Measurements from ENCODE around the gene RPL26. TPM values are rescaled to one million over a fixed set of nuclear protein-coding genes. Genes with fewer than 3 reads are reported as not detected.

RPL26 gene
- total and polyA plus RNA-seq, 3 experiments from 2014 or later: 1,507 to 2,522 (median 2,453) TPM

GRCh38 chr17:8392674-8393469 is 9.9 kb upstream of the RPL26 start:
- H3K36me3 Mint-ChIP-seq: no peaks in the 10 kb centered on the region
- ChIA-PET CTCF (interaction anchor here (1.1 to 4.8 kb wide), 3 partner anchors 9 to 44 kb away, joined by 3 to 21 read pairs (median 16); no protein-coding TSS in a partner anchor), POLR2A (interaction anchor here (0.9 kb wide), 1 partner anchor 9 kb away, joined by 3 read pairs; no protein-coding TSS in a partner anchor)
- H3K4me3 Mint-ChIP-seq: peak overlapping the region in 2 of 7 donors; percentile 64 to 83
- DNase-seq: no peak
- Histone ChIP-seq H3K9me3 (ENCODE audit: low read length) (no peaks in the 10 kb centered on the region), H3K36me3 (ENCODE audit: insufficient read depth, low read length) (no peaks in the 10 kb centered on the region), H3K4me3 (ENCODE audit: low read length) (no peak overlapping the region), H3K27ac (ENCODE audit: low read depth, low read length) (peak overlapping the region; percentile 13), H3K27me3 (ENCODE audit: insufficient read depth, low read length, poor library complexity, severe bottlenecking) (peaks cover 3% of the 10 kb centered on the region), H3K4me1 (ENCODE audit: insufficient read depth, low read length) (peaks cover 19% of the 10 kb centered on the region)
- peaks cover 2 to 8% of the 10 kb centered on the region in 2 donors for H3K27me3 Mint-ChIP-seq
- peak overlapping the region in 7 of 8 donors; percentile 71 to 100 (median 94) for H3K27ac Mint-ChIP-seq
- peaks cover 22 to 35% (median 27%) of the 10 kb centered on the region in 3 donors for H3K4me1 Mint-ChIP-seq
- H3K9me3 Mint-ChIP-seq: no peaks in the 10 kb centered on the region

GRCh38 chr17:8392274-8392673 is 9.3 kb upstream of the RPL26 start:
- Mint-ChIP-seq H3K9me3 (no peaks in the 10 kb centered on the region), H3K4me1 (peaks cover 27 to 41% (median 33%) of the 10 kb centered on the region in 3 donors), H3K36me3 (no peaks in the 10 kb centered on the region), H3K27ac (peak overlapping the region in 1 of 8 donors; percentile 29), H3K4me3 (no peak overlapping the region), H3K27me3 (peaks cover 2 to 4% of the 10 kb centered on the region in 2 donors)
- Histone ChIP-seq H3K9me3 (ENCODE audit: low read length) (no peaks in the 10 kb centered on the region), H3K27me3 (ENCODE audit: insufficient read depth, low read length, poor library complexity, severe bottlenecking) (no peaks in the 10 kb centered on the region), H3K36me3 (ENCODE audit: insufficient read depth, low read length) (no peaks in the 10 kb centered on the region), H3K4me1 (ENCODE audit: insufficient read depth, low read length) (peaks cover 24% of the 10 kb centered on the region), H3K4me3 (ENCODE audit: low read length) (no peak overlapping the region), H3K27ac (ENCODE audit: low read depth, low read length) (no peak overlapping the region)
- CTCF ChIA-PET: interaction anchor here (4.8 kb wide), 1 partner anchor 9 kb away, joined by 21 read pairs; no protein-coding TSS in a partner anchor
- POLR2A ChIA-PET: interaction anchor here (0.9 kb wide), 1 partner anchor 9 kb away, joined by 3 read pairs; no protein-coding TSS in a partner anchor
- no peak for DNase-seq

DNA sequence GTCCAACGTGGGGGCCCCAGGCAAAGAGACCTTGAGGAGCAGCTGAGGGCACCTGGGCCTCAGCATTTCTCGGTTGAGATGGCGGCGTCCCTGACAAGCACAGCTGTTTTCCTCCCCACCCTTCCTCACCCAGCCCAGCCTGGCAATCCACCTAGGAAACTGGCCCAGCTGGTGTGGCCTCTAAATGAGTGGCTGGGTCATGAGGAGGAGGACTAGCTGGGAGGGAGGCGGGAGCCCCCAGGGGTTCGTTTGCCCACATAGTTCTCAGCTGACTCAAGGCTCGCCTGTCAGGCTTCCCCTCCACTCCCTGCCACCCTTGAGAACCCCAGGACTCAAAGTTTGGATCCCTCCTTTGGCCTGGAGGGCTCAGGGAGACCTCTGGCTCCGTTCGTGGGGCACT is 8.7 kb upstream of the RPL26 start:
- Mint-ChIP-seq H3K27ac (peak overlapping the region in 1 of 8 donors; percentile 29), H3K9me3 (no peaks in the 10 kb centered on the region), H3K4me3 (no peak overlapping the region), H3K27me3 (peaks cover 2 to 3% of the 10 kb centered on the region in 2 donors), H3K36me3 (no peaks in the 10 kb centered on the region), H3K4me1 (peaks cover 27 to 43% (median 35%) of the 10 kb centered on the region in 3 donors)
- Histone ChIP-seq H3K4me3 (ENCODE audit: low read length) (no peak overlapping the region), H3K27me3 (ENCODE audit: insufficient read depth, low read length, poor library complexity, severe bottlenecking) (no peaks in the 10 kb centered on the region), H3K36me3 (ENCODE audit: insufficient read depth, low read length) (no peaks in the 10 kb centered on the region), H3K9me3 (ENCODE audit: low read length) (no peaks in the 10 kb centered on the region), H3K4me1 (ENCODE audit: insufficient read depth, low read length) (peaks cover 24% of the 10 kb centered on the region), H3K27ac (ENCODE audit: low read depth, low read length) (no peak overlapping the region)
- DNase-seq: no peak
- ChIA-PET CTCF (interaction anchor here (1.2 to 4.8 kb wide), 2 partner anchors 8 to 19 kb away, joined by 5 to 21 read pairs; no protein-coding TSS in a partner anchor), POLR2A (no interaction called here)

- Mint-ChIP-seq H3K9me3 (no peaks in the 10 kb centered on the region), H3K36me3 (peaks cover under 1% of the 10 kb centered on the region in 3 donors), H3K27ac (peak overlapping the region; percentile 42 to 93 (median 76)), H3K27me3 (peaks cover 0 to 2% of the 10 kb centered on the region in 2 donors), H3K4me1 (peaks cover 29 to 48% (median 45%) of the 10 kb centered on the region in 3 donors), H3K4me3 (peak overlapping the region; percentile 8 to 75 (median 52))
- H3K4me3 ChIP-seq (ENCODE audit: low read length): no peak overlapping the region
- H3K27me3 ChIP-seq (ENCODE audit: insufficient read depth, low read length, poor library complexity, severe bottlenecking): no peaks in the 10 kb centered on the region
- peaks cover 26% of the 10 kb centered on the region for H3K4me1 ChIP-seq (ENCODE audit: insufficient read depth, low read length)
- no peak overlapping the region for H3K27ac ChIP-seq (ENCODE audit: low read depth, low read length)
- H3K36me3 ChIP-seq (ENCODE audit: insufficient read depth, low read length): no peaks in the 10 kb centered on the region
- peak in 4 of 5 donors; percentile 30 to 70 (median 52) for DNase-seq
- ChIA-PET CTCF (interaction anchor here (1.5 kb wide), 1 partner anchor 11 kb away, joined by 6 read pairs; the partner anchor contains the start of gene KRABD2), POLR2A (no interaction called here)
- H3K9me3 ChIP-seq (ENCODE audit: low read length): no peaks in the 10 kb centered on the region
These were observed 5.1 kb upstream of the RPL26 start for GRCh38 chr17:8387914-8388651.

DNA sequence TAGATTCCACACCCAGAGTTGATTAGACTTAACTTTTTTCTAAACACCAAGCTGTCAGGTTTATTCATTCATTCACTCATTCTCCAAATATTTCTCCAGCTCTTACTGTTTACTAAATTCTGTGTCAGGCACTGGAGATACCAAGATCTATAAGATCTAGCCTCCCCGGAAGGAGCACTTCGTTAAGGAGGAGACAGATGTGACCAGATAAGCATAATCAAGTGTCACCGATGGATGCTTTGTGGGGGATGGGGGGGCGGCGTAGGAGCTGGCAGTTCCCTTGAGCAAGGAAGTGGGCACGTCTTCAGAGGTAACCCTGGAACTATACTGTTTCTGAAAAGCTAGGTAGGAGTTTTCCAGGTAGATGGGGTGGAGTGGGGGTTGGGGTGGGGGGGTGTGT is 3.8 kb upstream of the RPL26 start:
- Mint-ChIP-seq H3K9me3 (no peaks in the 10 kb centered on the region), H3K4me3 (peak overlapping the region in 3 of 7 donors; percentile 15 to 80 (median 41)), H3K27me3 (peaks cover 0 to 2% of the 10 kb centered on the region in 2 donors), H3K27ac (peak overlapping the region in 1 of 8 donors; percentile 76), H3K4me1 (peaks cover 40 to 61% (median 57%) of the 10 kb centered on the region in 3 donors), H3K36me3 (peaks cover 2 to 13% (median 4%) of the 10 kb centered on the region in 3 donors)
- POLR2A ChIA-PET: no interaction called here
- H3K9me3 ChIP-seq (ENCODE audit: low read length): no peaks in the 10 kb centered on the region
- no peak overlapping the region for H3K27ac ChIP-seq (ENCODE audit: low read depth, low read length)
- DNase-seq: no peak
- no peaks in the 10 kb centered on the region for H3K27me3 ChIP-seq (ENCODE audit: insufficient read depth, low read length, poor library complexity, severe bottlenecking)
- no peaks in the 10 kb centered on the region for H3K36me3 ChIP-seq (ENCODE audit: insufficient read depth, low read length)
- no peak overlapping the region for H3K4me3 ChIP-seq (ENCODE audit: low read length)
- H3K4me1 ChIP-seq (ENCODE audit: insufficient read depth, low read length): peaks cover 30% of the 10 kb centered on the region
- CTCF ChIA-PET: interaction anchor here (1.4 kb wide), 1 partner anchor 10 kb away, joined by 5 read pairs; the partner anchor contains the start of gene KRABD2

- peaks cover 56 to 77% (median 77%) of the 10 kb centered on the region in 3 donors for H3K4me1 Mint-ChIP-seq
- ChIA-PET CTCF (no interaction called here), POLR2A (no interaction called here)
- peaks cover 4 to 31% (median 6%) of the 10 kb centered on the region in 3 donors for H3K36me3 Mint-ChIP-seq
- peaks cover 0 to 2% of the 10 kb centered on the region in 2 donors for H3K27me3 Mint-ChIP-seq
- Histone ChIP-seq H3K4me1 (ENCODE audit: insufficient read depth, low read length) (peaks cover 50% of the 10 kb centered on the region), H3K9me3 (ENCODE audit: low read length) (no peaks in the 10 kb centered on the region), H3K27ac (ENCODE audit: low read depth, low read length) (no peak overlapping the region), H3K27me3 (ENCODE audit: insufficient read depth, low read length, poor library complexity, severe bottlenecking) (no peaks in the 10 kb centered on the region), H3K4me3 (ENCODE audit: low read length) (no peak overlapping the region), H3K36me3 (ENCODE audit: insufficient read depth, low read length) (peaks cover 15% of the 10 kb centered on the region)
- no peaks in the 10 kb centered on the region for H3K9me3 Mint-ChIP-seq
- no peak for DNase-seq
- H3K27ac Mint-ChIP-seq: peak overlapping the region in 2 of 8 donors; percentile 85 to 90
- peak overlapping the region; percentile 6 to 99 (median 97) for H3K4me3 Mint-ChIP-seq
These were observed 1.9 kb upstream of the RPL26 start for GRCh38 chr17:8384801-8385378.

- Histone ChIP-seq H3K4me1 (ENCODE audit: insufficient read depth, low read length) (peaks cover 48% of the 10 kb centered on the region), H3K9me3 (ENCODE audit: low read length) (no peaks in the 10 kb centered on the region), H3K36me3 (ENCODE audit: insufficient read depth, low read length) (peaks cover 34% of the 10 kb centered on the region), H3K27ac (ENCODE audit: low read depth, low read length) (peak overlapping the region; percentile 75), H3K27me3 (ENCODE audit: insufficient read depth, low read length, poor library complexity, severe bottlenecking) (no peaks in the 10 kb centered on the region), H3K4me3 (ENCODE audit: low read length) (peak overlapping the region; percentile 90)
- H3K4me3 Mint-ChIP-seq: peak overlapping the region; percentile 94 to 100 (median 97)
- H3K9me3 Mint-ChIP-seq: no peaks in the 10 kb centered on the region
- POLR2A ChIA-PET: interaction anchor here (1.3 kb wide), 1 partner anchor 53 kb away, joined by 6 read pairs; the partner anchor contains the start of gene NDEL1
- CTCF ChIA-PET: interaction anchor here (0.7 to 1.9 kb wide), 5 partner anchors 12 to 553 kb away, joined by 3 to 7 read pairs (median 3); no protein-coding TSS in a partner anchor
- H3K4me1 Mint-ChIP-seq: peaks cover 55 to 75% (median 74%) of the 10 kb centered on the region in 3 donors
- no peak for DNase-seq
- H3K36me3 Mint-ChIP-seq: peaks cover 10 to 51% (median 17%) of the 10 kb centered on the region in 3 donors
- H3K27ac Mint-ChIP-seq: peak overlapping the region; percentile 90 to 99 (median 94)
- peaks cover 0 to 2% of the 10 kb centered on the region in 2 donors for H3K27me3 Mint-ChIP-seq
These were observed 182 bp downstream of the RPL26 start for GRCh38 chr17:8382880-8383142.
